HG03571 (cell line): ENCODE measurements around the gene SENP2.
A peak's percentile ranks its signal among the peaks of the same experiment; 100 is the strongest.
"Not testable (repeated sequence)": the region's sequence is repeated elsewhere in the genome, so short reads cannot be mapped to it uniquely, and the experiment has no call there.

ENCODE experiments used
- ATAC-seq: cut with Tn5 transposase; IDR thresholded peaks from one replicate; pipeline ENCODE4 v1.9.1; 2021; ENCODE audit not compliant: unreplicated experiment

SENP2 gene

DNA sequence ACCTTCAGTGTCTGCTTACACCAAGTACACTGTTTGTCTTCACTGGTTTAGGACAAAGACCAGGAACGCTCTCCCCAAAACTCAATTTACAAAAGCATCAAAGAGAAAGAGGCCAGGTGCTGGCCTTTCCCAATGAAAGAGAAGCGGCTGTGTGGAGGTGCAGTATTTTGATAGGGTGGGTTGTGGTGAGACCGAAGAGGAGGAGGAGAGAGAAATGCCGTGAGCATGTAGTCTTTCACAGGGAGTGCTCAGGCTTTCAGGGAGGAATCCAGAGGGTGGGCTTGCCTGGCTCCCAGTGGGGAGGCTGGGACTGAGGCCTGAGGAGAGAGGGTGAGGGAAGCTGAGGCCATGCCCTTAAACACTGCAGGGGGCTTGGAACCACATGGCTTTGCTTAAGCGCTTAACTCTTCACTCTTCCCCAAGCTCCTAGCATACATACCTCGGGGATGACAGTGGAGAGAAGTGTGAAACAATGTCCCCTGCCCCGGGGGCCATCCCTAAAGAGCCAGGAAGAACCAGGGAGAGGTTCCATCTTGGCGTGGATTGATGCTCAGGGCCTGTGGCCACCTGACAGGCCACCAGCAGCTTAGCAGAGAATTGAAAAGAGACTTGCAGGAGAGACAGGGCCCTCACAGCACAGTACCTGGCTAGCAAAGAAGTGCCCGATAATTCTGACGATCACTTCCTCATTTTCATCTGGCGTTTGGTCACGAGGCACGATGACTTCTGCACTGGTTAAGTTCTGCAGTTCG lies 60.5 kb downstream of the SENP2 start:
- no peak for ATAC-seq

DNA sequence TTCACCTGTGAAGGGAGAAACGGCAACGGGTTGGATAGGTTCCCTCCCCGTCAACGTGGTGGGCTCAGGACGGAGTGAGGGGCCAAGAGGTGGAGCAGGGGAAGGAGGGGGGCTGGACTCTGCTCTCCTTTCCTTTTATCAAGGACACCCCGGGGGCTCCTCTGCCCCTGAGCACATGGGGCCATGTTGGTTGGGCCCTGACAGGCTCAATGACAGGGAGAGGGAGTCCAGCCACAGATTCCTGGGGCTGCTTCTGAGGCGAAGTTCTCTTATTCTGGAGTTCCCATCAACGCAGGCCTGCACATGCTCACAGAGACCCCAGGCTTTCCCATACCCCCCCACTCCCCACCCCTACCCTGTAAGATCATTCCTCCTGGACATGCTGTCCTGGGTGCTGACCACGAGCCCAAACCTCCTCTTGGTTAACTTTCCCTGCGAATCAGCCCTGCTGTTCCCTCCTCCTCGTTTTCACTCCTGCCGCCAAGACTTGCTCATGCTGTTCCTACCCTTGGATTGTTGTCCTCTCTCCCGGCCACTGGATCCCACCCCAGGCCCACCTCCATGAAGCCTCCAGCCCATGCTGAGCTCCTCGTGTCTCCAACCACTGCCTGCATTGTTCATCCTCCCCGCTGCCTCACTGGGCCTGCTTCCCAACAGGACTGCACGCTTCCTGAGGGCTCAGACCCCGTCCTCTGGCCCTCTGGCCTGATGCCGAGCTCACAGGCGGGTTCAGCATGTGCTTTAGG lies 61.2 kb downstream of the SENP2 start:
- no peak for ATAC-seq

DNA sequence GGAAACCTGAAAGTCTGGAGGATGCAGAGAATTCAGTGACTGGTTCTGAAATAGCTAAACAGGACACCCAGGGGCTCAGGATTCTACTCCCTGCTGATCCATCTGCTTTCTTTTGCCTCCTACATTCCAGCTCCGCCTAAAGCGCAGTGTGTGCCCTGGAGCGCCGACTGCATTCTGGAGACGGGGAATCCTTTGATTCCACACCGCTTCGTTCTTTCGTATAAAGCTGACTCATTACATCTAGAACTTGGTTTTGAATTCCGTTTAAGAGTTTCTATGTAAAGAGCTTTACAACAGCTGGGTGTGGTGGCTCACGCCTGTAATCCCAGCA lies 61.8 kb downstream of the SENP2 start:
- ATAC-seq, result no peak

DNA sequence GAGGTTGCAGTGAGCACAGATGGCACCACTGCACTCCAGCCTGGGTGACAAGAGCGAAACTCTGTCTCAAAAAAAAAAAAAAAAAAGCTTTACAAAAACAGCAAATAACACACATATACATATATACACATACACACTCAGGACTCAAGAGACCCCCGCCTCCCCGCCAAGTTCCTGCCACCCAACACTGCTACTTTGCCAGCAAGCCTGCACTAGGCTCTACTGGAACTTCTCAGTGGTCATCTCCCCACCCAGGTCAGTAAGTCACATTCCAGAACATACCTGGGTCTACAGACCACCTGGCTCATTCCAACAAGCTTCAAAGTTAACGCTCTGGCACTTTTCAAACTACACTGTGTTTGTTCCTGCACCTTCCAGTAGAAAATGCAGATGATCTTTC lies 62.3 kb downstream of the SENP2 start:
- no peak for ATAC-seq

DNA sequence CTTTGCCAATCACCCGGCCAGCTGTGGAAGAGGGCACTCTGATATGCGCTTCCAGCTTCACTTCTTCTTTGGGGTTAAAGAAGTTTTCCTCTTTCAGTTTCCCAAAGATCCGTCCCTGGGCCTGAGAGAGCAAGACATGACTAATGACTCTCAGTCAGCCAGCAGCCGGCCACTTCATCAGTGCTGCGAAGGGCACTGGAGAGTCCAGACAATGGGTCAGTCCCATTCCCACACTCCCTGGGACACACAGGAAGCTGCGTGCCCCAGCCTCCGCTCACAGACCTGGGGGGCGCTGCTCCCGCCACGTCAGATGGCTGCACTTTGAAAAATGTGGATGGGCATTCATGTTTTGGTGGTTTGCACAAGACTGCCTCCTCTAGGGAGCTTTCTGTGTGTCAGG lies 63.3 kb downstream of the SENP2 start:
- ATAC-seq, result no peak

DNA sequence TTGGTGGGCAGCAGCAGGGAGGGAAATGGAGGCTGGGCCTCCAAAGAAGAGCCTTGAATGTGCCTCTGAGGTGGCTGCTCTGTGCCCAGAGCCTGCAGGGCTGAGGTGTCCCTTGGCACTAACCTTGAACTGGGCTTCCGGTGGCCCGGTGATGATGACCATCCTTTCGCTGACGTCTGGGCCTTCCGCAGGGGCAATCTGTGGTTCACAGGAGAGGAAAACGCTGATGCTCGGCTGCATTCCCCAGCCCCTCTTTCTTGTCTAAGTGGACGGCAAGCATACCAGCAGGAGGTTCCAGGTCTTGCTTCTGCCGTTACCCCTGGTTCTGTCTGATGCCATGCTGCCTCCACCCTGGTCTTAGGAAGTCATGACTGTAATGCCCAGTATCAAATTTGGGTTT lies 65.9 kb downstream of the SENP2 start:
- no peak for ATAC-seq

DNA sequence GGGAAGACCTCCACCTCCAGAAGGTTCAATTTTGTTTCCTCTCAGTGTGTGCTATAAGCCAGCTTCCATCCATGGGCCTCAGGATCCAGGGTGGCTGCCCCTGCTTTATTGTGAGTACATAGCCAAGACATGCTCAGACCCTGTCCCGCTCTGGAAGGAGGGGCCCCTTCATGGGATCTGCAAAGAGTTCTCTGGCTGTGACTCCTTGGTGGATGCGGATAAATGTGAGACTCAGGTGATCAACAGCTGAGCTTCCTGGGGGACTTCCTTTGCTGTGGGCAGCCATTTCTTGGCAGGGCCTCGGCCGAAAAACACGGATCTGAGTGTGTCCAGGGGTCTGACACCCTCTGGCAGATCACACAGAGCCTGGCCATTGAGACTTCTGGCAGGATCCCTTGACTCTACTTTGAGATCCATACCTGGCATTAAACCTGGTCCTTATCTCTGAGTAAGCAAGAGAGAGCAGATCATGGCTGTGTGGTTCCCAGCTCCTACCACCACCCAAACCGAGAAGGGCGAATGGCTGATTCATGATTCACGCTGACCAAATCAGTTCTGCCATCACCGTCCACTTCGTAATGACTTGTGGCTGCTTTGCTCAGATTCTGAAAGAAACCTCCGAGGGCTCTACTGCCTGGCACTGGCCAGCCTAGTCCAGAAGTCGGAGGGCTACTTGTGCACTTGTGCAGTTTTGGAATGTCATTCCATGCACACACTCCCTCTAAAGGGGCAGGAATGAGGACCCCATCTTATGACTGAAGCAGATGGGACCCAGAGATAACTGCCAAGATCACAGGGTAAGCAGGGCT lies 68.1 kb downstream of the SENP2 start:
- no peak for ATAC-seq

DNA sequence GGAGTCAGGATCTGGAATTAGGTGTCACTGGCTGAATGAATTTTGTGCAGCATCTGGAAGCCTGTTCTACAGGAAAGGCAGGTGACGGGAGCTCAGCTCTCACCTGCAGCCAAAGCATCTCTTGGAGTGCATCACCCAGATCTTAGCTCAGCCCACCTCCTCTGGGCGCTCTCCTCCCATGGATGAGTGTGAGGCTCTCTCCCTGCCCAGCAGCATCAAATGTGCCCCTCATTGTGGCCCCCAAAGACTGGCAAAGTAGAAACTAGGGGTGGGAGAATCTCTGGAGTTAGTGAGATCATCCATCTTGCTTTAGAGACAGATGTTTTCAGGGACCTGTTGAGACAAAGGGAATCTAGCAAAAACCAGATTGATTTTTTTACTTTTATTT lies 68.7 kb downstream of the SENP2 start:
- no peak for ATAC-seq

DNA sequence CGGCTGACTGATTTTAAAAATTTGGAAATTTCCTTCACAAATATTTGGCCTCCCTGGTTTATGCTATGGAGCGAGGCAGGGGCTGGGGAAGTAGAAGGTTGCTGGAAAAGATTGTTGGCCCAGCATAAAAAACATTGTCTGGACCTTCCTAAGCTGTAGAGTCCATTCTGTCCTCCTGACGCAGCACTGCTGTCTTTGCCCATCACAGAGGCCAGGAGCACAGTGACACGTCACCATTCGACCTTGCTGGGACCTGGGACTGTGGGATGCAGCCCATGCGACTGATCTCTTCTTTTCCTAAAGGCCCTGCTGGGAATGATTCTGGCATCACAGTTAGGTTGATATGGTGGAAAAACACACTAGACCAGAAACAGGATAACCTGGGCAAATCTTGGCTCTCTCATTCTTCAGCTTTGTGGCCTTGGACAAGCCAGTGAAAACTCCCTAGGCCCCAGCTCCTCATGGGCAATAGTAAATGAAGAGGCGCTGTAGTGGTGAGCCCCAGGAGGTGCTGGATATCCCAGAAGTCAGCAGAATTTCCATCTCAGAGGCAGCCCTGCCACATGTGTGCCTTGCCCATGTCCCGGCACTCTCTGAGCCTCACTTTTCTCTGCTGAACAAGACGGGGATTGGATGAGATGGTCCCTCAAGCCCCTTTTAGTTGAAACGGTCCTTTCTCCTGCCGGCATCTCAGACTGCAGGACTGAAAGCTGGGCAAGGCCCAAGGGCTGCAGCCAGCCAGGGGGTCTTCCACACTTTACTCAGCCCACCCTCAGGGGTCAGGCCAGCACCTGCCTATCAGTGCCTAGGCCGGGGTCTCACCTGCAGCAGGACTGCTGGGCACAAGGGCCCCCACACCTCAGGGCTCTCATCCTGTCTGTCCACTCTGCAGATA lies 69.6 kb downstream of the SENP2 start:
- ATAC-seq, result no peak

DNA sequence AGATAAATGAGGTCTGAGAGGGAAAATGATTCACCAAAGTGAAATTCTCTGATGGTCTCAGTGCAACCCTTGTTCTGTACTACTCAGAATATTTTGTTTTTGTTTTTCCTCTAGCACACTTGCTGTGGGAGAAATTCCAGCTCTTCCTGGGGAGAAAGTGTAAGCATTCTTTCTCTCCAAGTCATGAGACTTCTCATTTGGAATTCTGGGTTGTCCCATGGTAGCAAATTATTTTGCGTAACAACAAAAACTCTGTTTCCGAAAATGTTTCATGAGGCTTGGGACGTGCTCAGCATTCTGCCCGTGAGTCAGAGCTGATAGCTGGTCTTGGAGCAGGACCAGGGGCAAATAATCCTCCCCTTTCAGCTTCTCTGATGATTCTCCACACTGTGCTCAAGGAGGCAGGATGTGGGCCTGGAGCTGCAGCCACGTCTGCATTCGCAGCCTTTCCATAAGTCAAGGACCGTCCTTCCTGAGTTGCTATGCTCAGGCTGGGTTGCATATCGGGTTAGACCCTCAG lies 70.3 kb downstream of the SENP2 start:
- ATAC-seq, result no peak

DNA sequence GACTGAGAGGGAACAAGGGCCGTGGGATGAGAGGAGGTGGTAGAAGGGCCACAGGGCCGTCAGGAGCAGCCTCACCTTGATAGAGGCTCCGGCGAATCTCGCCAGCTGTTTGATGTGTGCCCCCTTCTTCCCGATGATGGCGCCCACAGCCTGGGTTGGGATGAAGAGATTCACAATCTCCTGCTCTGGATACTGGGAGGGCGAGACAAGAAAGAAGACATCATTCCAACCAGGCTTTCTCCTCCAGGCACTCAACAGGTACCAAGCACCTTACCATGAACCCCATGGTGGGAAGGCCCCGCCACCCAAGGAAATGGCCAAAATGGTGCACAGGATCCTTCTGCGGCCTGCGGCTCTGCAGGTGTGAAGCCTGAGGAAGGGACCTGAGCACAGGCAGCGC lies 71.1 kb downstream of the SENP2 start:
- ATAC-seq, result no peak

DNA sequence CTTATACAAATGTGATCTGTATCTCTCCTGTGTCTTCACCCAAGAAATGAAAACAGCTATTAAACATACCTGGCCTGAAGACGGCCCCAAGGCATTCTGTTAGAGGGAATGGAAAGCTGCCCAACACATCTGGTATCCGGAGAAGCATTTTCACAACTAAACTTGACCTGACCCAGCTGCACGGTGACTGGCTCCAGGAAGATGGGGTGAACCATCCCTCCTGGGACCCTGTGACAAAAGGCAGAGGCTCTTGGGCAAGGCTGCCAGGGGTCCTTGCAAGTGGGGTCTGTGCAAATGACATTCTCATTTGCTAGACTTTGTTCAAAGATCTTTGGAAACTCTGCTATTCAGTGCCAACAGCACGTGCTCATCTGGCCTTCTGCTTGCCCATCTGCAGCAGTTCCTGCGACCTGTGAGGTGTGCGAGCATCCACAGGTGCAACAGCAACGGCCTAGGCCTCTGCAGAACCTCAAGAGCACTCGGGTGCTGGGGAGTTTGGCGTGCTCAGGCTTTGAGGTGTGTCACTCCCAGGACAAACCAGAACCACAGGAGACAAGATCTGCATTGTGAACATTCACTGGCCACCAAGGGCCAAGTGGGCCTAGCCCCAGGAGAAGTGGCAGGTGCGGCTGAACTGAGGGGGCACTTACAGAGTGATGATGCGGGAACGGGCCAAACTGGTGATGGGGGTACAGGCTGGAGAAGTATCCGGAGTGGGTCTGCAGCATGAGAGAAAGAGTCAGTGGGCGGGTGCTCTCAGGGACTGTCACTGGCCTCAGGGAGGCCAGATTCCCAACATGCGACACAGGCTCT lies 71.8 kb downstream of the SENP2 start:
- ATAC-seq, result no peak

DNA sequence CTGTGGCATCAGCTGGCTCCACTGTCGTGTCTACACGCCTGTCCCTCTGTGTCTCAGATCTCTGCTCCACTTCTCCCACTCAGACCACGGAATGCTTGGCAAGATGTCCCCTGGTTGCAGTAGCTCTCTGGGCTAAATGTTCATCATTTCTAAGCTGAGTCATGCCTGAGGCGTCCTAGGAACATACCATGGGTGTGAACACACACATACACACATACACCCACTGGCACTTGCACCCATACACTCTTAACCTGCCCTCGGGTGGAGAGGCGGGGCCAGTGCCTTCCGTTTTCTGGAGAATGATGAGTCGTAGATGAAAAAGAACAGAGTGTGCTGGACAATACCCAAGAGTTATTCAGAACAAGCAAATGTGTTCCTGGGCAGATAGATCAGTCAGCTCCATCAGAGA lies 72.4 kb downstream of the SENP2 start:
- ATAC-seq, result no peak

DNA sequence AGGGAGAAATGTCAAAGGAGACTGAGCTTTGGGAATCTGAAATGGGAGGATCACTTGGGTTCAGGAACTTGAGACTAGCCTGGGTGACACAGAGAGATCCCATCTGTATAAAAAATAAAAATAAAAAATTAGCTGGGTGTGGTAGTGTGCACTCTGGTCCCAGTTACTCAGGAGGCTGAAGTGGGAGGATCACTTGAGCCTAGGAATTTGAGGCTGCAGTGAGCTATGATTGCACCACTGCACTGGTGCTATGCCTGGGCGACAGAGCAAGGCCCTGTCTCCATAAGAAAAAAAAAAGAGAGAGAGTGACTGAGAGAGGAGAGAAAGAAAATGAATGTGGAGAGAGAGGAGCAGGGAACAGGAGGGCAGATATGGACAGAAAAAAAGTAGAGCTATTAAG lies 72.8 kb downstream of the SENP2 start:
- ATAC-seq, result no peak

DNA sequence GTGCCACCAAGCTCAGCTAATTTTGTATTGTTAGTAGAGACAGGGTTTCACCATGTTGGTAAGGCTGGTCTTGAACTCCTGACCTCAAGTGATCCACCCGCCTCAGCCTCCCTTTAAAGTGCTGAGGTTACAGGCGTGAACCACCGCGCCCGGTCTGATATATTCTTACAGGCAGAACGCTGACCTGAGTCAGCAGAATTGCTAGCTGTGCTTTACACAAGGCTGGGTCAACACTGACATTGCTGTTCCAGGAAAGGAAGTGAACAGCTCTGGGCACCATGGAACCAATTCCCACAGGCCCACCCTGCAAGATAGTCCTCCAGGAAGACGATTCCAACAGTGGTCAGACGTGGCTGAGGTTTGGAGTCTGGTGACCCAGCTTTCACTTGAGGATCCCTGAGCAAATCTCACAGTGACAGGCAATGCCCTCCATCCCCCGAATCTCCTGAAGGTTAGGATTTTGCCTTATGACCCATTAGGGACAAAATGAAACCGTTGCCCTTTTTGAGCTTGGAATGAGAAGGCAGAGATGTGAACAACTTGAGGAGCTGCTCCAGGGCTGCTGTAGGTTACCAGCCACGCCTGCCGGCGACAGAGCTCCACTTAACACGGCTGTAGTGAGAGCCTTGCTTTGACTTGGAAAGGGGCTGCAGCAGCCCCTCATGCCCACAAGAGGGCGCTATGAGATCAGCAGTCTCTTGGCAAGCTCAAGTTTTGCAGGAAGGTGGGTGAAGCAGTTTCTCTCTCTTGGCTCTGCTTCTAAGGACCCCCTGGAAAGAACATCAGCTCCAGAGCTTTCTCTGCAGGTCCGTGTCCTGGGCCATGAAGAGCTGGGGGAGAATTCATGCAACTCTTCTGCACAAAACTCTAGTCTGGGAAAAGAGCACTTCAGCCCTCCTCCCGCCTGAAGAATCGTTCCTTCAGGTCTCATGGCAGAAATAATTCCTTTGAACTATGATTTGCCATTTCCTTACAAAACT lies 74.1 kb downstream of the SENP2 start:
- ATAC-seq, result peak; percentile 79

DNA sequence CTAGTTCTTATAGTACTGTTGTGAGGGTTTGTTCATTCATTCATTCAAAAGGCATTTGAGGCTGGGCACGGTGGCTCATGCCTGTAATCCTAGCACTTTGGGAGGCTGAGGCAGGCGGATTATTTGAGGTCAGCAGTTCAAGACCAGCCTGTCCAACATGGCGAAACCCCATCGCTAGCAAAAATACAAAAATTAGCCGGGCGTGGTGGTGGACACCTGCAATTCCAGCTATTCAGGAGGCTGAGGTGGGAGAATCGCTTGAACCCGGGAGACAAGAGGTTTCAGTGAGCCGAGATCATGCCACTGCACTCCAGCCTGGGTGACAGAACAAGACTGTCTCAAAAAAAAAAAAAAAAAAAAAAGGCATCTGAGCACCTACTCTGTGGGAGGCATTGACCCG lies 75.2 kb downstream of the SENP2 start:
- ATAC-seq, result not testable (repeated sequence)

DNA sequence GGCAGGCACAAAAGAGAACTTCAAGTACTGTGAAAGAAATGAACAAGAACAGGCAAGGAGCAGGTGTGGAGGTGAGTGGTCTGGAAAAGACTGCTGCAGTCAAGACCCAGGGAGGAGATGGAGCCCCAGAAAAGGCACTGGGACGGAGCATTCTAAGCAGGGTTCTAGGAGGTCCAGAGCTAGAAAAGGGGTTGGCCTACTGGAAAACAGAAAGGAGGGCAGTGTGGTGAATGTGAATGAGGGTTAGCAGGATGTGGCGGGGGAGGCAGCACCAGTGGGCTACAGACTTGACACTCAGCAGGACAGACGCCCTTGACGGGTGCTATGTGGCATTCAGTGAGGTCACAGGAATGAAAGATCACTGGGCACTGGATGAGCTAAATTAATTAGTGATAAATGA lies 75.7 kb downstream of the SENP2 start:
- no peak for ATAC-seq

DNA sequence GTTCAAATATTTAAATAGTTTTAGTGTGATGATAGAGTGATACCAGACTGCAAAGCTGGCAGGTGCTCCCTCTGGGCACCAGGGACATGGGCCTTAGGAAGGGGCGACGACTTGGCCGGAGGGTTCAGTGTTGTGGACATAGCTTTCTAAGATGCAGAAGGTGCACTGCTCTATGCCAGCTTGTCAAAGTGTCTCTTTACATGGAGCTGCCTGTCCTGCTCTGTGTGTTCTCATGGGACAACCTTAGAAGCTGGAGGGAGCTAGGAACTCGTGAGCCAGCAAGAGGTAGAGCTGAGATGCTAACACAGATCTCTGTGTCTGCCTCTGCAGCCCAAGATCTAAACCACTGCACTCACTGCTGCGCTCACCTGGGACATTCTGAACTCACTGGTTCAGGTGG lies 77.8 kb downstream of the SENP2 start:
- ATAC-seq, result no peak

DNA sequence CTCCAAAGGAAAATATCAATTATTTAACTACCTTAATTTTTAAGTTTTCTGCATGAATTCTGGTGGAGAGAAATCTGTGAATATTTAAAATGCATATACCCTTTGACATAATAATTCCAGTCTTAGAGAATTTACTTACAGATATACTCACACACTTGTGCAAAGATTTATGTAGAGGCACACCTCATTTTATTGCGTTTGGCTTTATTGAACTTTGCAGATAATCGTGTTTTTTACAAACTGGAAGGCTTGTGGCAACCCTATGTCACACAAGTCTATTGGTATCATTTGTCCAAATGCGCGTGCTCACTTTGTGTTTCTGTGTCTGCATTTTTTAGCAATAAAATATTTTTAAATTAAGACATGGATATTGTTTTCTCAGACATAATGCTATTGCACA lies 81.5 kb downstream of the SENP2 start:
- ATAC-seq, result no peak
